Cardiac fibroblast (primary cell): Measurements from ENCODE around the gene CFAP141.

Experiments used
- DNase-seq, 2 donors: peaks; one replicate each; pipeline versions ENCODE4 v3.0.0 to v3.0.0-alpha.2; 2010; ENCODE audit warnings: low read depth in 2 of 2
- H3K4me3 ChIP-seq, 2 donors: replicated peaks in 1 of 2; 1 replicate in 1 of 2; 2 replicates in 1 of 2; pipeline ENCODE4 v1.5.1; 2011; ENCODE audit warnings: low read depth in 2 of 2, low read length in 2 of 2, mild to moderate bottlenecking in 2 of 2, moderate library complexity in 1 of 2
- TF ChIP-seq, protein P1 (sequence below): IDR thresholded peaks from one replicate; pipeline ENCODE4 v1.5.1; 2011; ENCODE audit warnings: low read depth, mild to moderate bottlenecking, low read length, inconsistent platforms

CFAP141 gene

GRCh38 chr1:154206196-154206595 is at the start of gene CFAP141:
TSS of gene CFAP141 (minus strand) at chr1:154206333. CDS start at chr1:154206307, 26 bp downstream.
- peak in 1 of 2 donors; percentile 26 for DNase-seq
- TF ChIP-seq, protein P1, sequence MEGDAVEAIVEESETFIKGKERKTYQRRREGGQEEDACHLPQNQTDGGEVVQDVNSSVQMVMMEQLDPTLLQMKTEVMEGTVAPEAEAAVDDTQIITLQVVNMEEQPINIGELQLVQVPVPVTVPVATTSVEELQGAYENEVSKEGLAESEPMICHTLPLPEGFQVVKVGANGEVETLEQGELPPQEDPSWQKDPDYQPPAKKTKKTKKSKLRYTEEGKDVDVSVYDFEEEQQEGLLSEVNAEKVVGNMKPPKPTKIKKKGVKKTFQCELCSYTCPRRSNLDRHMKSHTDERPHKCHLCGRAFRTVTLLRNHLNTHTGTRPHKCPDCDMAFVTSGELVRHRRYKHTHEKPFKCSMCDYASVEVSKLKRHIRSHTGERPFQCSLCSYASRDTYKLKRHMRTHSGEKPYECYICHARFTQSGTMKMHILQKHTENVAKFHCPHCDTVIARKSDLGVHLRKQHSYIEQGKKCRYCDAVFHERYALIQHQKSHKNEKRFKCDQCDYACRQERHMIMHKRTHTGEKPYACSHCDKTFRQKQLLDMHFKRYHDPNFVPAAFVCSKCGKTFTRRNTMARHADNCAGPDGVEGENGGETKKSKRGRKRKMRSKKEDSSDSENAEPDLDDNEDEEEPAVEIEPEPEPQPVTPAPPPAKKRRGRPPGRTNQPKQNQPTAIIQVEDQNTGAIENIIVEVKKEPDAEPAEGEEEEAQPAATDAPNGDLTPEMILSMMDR = no peak
- H3K4me3 ChIP-seq = no peak within 1 kb of the TSS

DNA sequence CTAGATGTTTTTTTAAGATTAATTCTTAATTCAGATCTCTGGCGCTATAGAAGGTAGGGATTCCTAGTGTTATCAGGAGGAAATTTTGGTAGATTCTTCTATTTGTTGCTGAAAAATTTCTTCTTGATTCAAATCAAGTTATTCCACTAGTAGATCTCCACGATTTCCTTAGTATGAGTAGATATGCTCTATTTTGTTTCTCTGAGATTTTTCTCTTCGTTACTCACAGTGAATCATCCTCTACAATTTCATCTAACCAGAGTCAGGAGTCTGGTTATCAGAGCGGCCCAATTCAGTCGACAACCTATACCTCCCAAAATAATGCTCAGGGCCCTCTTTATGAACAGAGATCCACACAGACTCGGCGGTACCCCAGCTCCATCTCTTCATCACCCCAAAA is 47.5 kb upstream of the CFAP141 start:
- H3K4me3 ChIP-seq = no peak overlapping the region
- DNase-seq = peak in 1 of 2 donors; percentile 26
- TF ChIP-seq, protein P1 = no peak

GRCh38 chr1:154241703-154242351 is 35.7 kb upstream of the CFAP141 start:
- DNase-seq = no peak
- TF ChIP-seq, protein P1 = no peak
- no peak overlapping the region for H3K4me3 ChIP-seq

DNA sequence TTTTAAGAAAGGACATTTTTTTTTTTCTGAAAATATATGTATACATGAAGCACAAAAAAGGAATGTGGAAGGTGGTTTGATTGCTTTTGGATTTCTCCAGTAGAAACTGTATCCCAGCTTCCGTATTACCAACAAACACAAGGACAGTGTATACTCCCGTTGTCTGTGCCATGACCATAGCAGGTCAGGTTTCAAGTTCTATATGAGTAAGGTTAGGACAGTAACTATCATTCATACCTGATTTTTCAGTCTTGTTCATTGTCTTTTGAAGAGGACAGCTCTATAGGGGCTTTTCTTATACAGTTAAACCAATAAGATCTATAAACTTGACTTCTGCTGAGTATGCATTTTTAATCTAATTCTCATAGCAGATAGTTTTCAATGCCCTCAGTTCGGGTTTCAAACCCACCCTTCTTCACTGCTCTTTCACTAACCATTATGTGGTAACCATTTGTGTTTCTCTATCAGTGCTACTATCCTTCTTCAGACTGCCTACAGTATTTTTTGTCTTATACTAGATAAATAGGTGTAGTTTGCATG is 34.2 kb upstream of the CFAP141 start:
- no peak overlapping the region for H3K4me3 ChIP-seq
- DNase-seq = no peak
- TF ChIP-seq, protein P1 = no peak

- TF ChIP-seq, protein P1 = no peak
- no peak overlapping the region for H3K4me3 ChIP-seq
- DNase-seq = no peak
Measured at GRCh38 chr1:154239491-154239890, 33.4 kb upstream of the CFAP141 start.

GRCh38 chr1:154237880-154238506 is 31.9 kb upstream of the CFAP141 start:
- H3K4me3 ChIP-seq = no peak overlapping the region
- TF ChIP-seq, protein P1 = no peak
- no peak for DNase-seq
